Caco-2 (cell line): ENCODE measurements around the gene DESI2. TPM values are rescaled to one million over a fixed set of nuclear protein-coding genes. Genes with fewer than 3 reads are reported as not detected.

Experiments used
- BruUV-seq: library from RNA; stranded (reverse); fragments of 400-500 nt; replicated peaks from 2 replicates; lab custom pipeline; 2021; lab: Mats Ljungman, UMichigan
- CTCF ChIA-PET: fragments of 300-600 bp; sonication (Branson Sonifier 250); formaldehyde crosslinking; loops from one replicate; lab custom pipeline; 2022; ENCODE audit warnings: antibody characterized with exemption; lab: Charles Lee
- POLR2A ChIA-PET: fragments of 300-600 bp; sonication (Branson Sonifier 250); formaldehyde crosslinking; loops from one replicate; lab custom pipeline; 2022; ENCODE audit warnings: antibody characterized with exemption; lab: Charles Lee
- DNase-seq, 2 experiments: peaks; one replicate each; pipeline versions ENCODE4 v3.0.0 to v3.0.0-alpha.2; 2020 to 2022
- H3K27me3 ChIP-seq: replicated peaks from 2 replicates; pipeline ENCODE4 v1.6.0; 2011; ENCODE audit warnings: low read length; ENCODE audit not compliant: control insufficient read depth, insufficient read depth
- H3K36me3 ChIP-seq: 2 replicates; pipeline ENCODE4 v1.5.1; 2011; ENCODE audit warnings: low read length; ENCODE audit not compliant: control insufficient read depth, insufficient read depth
- H3K4me1 ChIP-seq: fragments of 250-450 bp; sonication (Bioruptor Pico); 2 replicates; pipeline ENCODE4 v1.5.1; 2020; ENCODE audit warnings: mild to moderate bottlenecking
- H3K4me3 ChIP-seq: 2 replicates; pipeline ENCODE4 v1.5.1; 2011; ENCODE audit warnings: low read depth, mild to moderate bottlenecking, control low read depth, low read length
- H3K9me3 ChIP-seq: fragments of 250-450 bp; sonication (Bioruptor Pico); 2 replicates; pipeline ENCODE4 v1.5.1; 2020; ENCODE audit warnings: mild to moderate bottlenecking, moderate library complexity
- H3K27ac Mint-ChIP-seq: one replicate; pipeline ENCODE4 v1.8.0; 2022; ENCODE audit warnings: mixed read lengths; ENCODE audit not compliant: unreplicated experiment
- H3K27me3 Mint-ChIP-seq: one replicate; pipeline ENCODE4 v1.8.0; 2022; ENCODE audit warnings: mixed read lengths; ENCODE audit not compliant: insufficient read depth, unreplicated experiment
- H3K36me3 Mint-ChIP-seq: one replicate; pipeline ENCODE4 v1.8.0; 2022; ENCODE audit warnings: mild to moderate bottlenecking, mixed read lengths; ENCODE audit not compliant: insufficient read depth, unreplicated experiment
- H3K4me1 Mint-ChIP-seq: one replicate; pipeline ENCODE4 v1.8.0; 2022; ENCODE audit warnings: low read depth, mixed read lengths; ENCODE audit not compliant: unreplicated experiment
- H3K4me3 Mint-ChIP-seq: one replicate; pipeline ENCODE4 v1.8.0; 2022; ENCODE audit warnings: mild to moderate bottlenecking, moderate library complexity, mixed read lengths; ENCODE audit not compliant: unreplicated experiment
- H3K9me3 Mint-ChIP-seq: one replicate; pipeline ENCODE4 v1.8.0; 2022; ENCODE audit warnings: mixed read lengths; ENCODE audit not compliant: unreplicated experiment
- CTCF ChIP-seq, 2 experiments: fragments of 200-600 bp in 1 of 2; IDR thresholded peaks; 1 replicate in 1 of 2; 2 replicates in 1 of 2; pipeline versions ENCODE4 v1.5.1 to v1.8.0; 2011 to 2022; ENCODE audit warnings: antibody characterized with exemption in 1 of 2, control low read depth in 1 of 2, inconsistent platforms in 1 of 2, low read depth in 1 of 2, low read length in 1 of 2, mild to moderate bottlenecking in 1 of 2, moderate library complexity in 1 of 2; ENCODE audit not compliant: insufficient read depth in 1 of 2, severe bottlenecking in 1 of 2, unreplicated experiment in 1 of 2
- intact Hi-C: fragments of 100-400 bp; cut with micrococcal nuclease; formaldehyde crosslinking; loops from one replicate; pipeline ENCODE4 v1.10.0; 2022; ENCODE audit not compliant: unreplicated experiment
- total RNA-seq: library from RNA; stranded (reverse); gene quantifications from 2 replicates; pipeline ENCODE4 v1.2.3, GENCODE V29; 2022

Gene DESI2
- total RNA-seq, 1 experiment from 2014 or later, result 47.7 TPM

- Histone ChIP-seq H3K36me3 (peaks cover 2% of the 10 kb centered on the region; the same call in 1 of the 2 replicates), H3K4me1 (peaks cover 22% of the 10 kb centered on the region), H3K27me3 (no peaks in the 10 kb centered on the region), H3K4me3 (peak overlapping the region; percentile 93), H3K9me3 (no peaks in the 10 kb centered on the region)
- H3K4me3 Mint-ChIP-seq, result no peak overlapping the region
- H3K36me3 Mint-ChIP-seq, result peaks cover 19% of the 10 kb centered on the region
- intact Hi-C loops, result loop anchor here (1.0 to 5.0 kb wide), 2 partner anchors 143 to 318 kb away; no protein-coding TSS in a partner anchor
- no peak for DNase-seq
- ChIA-PET POLR2A (no interaction called here), CTCF (interaction anchor here (1.0 kb wide), 1 partner anchor 51 kb away, joined by 5 read pairs; no protein-coding TSS in a partner anchor)
- TSS peak; percentile 35 for BruUV-seq
- no peak for TF ChIP-seq CTCF (IDR thresholded peaks at IDR 0.05; ENCODE audit: insufficient read depth in 1 of 2, low read depth in 1 of 2, low read length in 1 of 2, severe bottlenecking in 1 of 2, unreplicated experiment in 1 of 2)
- no peak overlapping the region for H3K27ac Mint-ChIP-seq
- no peaks in the 10 kb centered on the region for H3K9me3 Mint-ChIP-seq
- peaks cover 15% of the 10 kb centered on the region for H3K4me1 Mint-ChIP-seq
- no peaks in the 10 kb centered on the region for H3K27me3 Mint-ChIP-seq
Measured at GRCh38 chr1:244654108-244655038, 1.4 kb downstream of the DESI2 start.

- intact Hi-C loops, result loop anchor here (1.0 kb wide), 1 partner anchor 142 kb away; no protein-coding TSS in a partner anchor
- Histone ChIP-seq H3K4me1 (peaks cover 22% of the 10 kb centered on the region), H3K36me3 (peaks cover 2% of the 10 kb centered on the region; the same call in 1 of the 2 replicates), H3K9me3 (0 out of 2 replicates have a peak, but pooled peaks cover 2% of the 10 kb centered on the region), H3K27me3 (no peaks in the 10 kb centered on the region), H3K4me3 (no peak overlapping the region)
- Mint-ChIP-seq H3K9me3 (no peaks in the 10 kb centered on the region), H3K4me3 (no peak overlapping the region), H3K36me3 (peaks cover 19% of the 10 kb centered on the region), H3K4me1 (peaks cover 15% of the 10 kb centered on the region), H3K27me3 (no peaks in the 10 kb centered on the region), H3K27ac (no peak overlapping the region)
- ChIA-PET POLR2A (no interaction called here), CTCF (no interaction called here)
- TF ChIP-seq CTCF (IDR thresholded peaks at IDR 0.05; ENCODE audit: insufficient read depth in 1 of 2, low read depth in 1 of 2, low read length in 1 of 2, severe bottlenecking in 1 of 2, unreplicated experiment in 1 of 2), result no peak
- no TSS peak for BruUV-seq
- no peak for DNase-seq
Measured at GRCh38 chr1:244655186-244655585, 2.3 kb downstream of the DESI2 start.

GRCh38 chr1:244657421-244657820, 4.5 kb downstream of the DESI2 start:
- H3K4me3 ChIP-seq, result no peak overlapping the region
- POLR2A ChIA-PET, result no interaction called here
- H3K9me3 Mint-ChIP-seq, result no peaks in the 10 kb centered on the region

More at GRCh38 chr1:244657421-244657820, 4.5 kb downstream of the DESI2 start:
- H3K36me3 Mint-ChIP-seq, result peaks cover 31% of the 10 kb centered on the region
- intact Hi-C loops, result no loop called here
- CTCF ChIA-PET, result no interaction called here
- peaks cover 10% of the 10 kb centered on the region; the same call in 1 of the 2 replicates for H3K9me3 ChIP-seq
- H3K4me1 ChIP-seq, result peaks cover 28% of the 10 kb centered on the region
- H3K4me3 Mint-ChIP-seq, result no peak overlapping the region
- peaks cover 9% of the 10 kb centered on the region for H3K4me1 Mint-ChIP-seq
- peaks cover 2% of the 10 kb centered on the region; the same call in 1 of the 2 replicates for H3K36me3 ChIP-seq
- no peak for DNase-seq
- no peak overlapping the region for H3K27ac Mint-ChIP-seq
- H3K27me3 Mint-ChIP-seq, result no peaks in the 10 kb centered on the region
- no peak for TF ChIP-seq CTCF (IDR thresholded peaks at IDR 0.05; ENCODE audit: insufficient read depth in 1 of 2, low read depth in 1 of 2, low read length in 1 of 2, severe bottlenecking in 1 of 2, unreplicated experiment in 1 of 2)
- H3K27me3 ChIP-seq, result no peaks in the 10 kb centered on the region
- BruUV-seq, result no TSS peak
